Measurements from ENCODE around the gene ELMOD1.

Gene ELMOD1

GRCh38 chr11:107583629-107584195 is 7.2 kb upstream of the ELMOD1 start:
- DNase-seq (ENCODE audit: low read depth): no peak

GRCh38 chr11:107587306-107587979 is 3.5 kb upstream of the ELMOD1 start:
- DNase-seq (ENCODE audit: low read depth): no peak

GRCh38 chr11:107591378-107592230 is 657 bp downstream of the ELMOD1 start:
- no peak for DNase-seq (ENCODE audit: low read depth)

GRCh38 chr11:107592231-107592590 is 1.3 kb downstream of the ELMOD1 start:
- DNase-seq (ENCODE audit: low read depth): no peak

- DNase-seq (ENCODE audit: low read depth): no peak
These were observed 1.9 kb downstream of the ELMOD1 start for GRCh38 chr11:107592813-107593212.

- no peak for DNase-seq (ENCODE audit: low read depth)
These were observed 3.0 kb downstream of the ELMOD1 start for GRCh38 chr11:107593951-107594350.

GRCh38 chr11:107594736-107595135 is 3.8 kb downstream of the ELMOD1 start:
- DNase-seq (ENCODE audit: low read depth): no peak

- DNase-seq (ENCODE audit: low read depth): no peak
These were observed 7.5 kb downstream of the ELMOD1 start for GRCh38 chr11:107598225-107599139.

- DNase-seq (ENCODE audit: low read depth): no peak
These were observed 14.4 kb downstream of the ELMOD1 start for GRCh38 chr11:107605061-107606006.

- DNase-seq (ENCODE audit: low read depth): no peak
These were observed 15.2 kb downstream of the ELMOD1 start for GRCh38 chr11:107606141-107606540.

- no peak for DNase-seq (ENCODE audit: low read depth)
These were observed 17.9 kb downstream of the ELMOD1 start for GRCh38 chr11:107608809-107609208.

GRCh38 chr11:107609400-107610218 is 18.7 kb downstream of the ELMOD1 start:
- no peak for DNase-seq (ENCODE audit: low read depth)

GRCh38 chr11:107612445-107612844 is 21.5 kb downstream of the ELMOD1 start:
- no peak for DNase-seq (ENCODE audit: low read depth)

GRCh38 chr11:107619926-107620325 is 29.0 kb downstream of the ELMOD1 start:
- no peak for DNase-seq (ENCODE audit: low read depth)

GRCh38 chr11:107621081-107621480 is 30.1 kb downstream of the ELMOD1 start:
- no peak for DNase-seq (ENCODE audit: low read depth)

- no peak for DNase-seq (ENCODE audit: low read depth)
These were observed 32.2 kb downstream of the ELMOD1 start for GRCh38 chr11:107623183-107623582.

GRCh38 chr11:107624983-107625684 is 34.2 kb downstream of the ELMOD1 start:
- DNase-seq (ENCODE audit: low read depth): no peak

- no peak for DNase-seq (ENCODE audit: low read depth)
These were observed 34.7 kb downstream of the ELMOD1 start for GRCh38 chr11:107625685-107625989.

GRCh38 chr11:107631043-107631442 is 40.1 kb downstream of the ELMOD1 start:
- no peak for DNase-seq (ENCODE audit: low read depth)

- no peak for DNase-seq (ENCODE audit: low read depth)
These were observed 41.0 kb downstream of the ELMOD1 start for GRCh38 chr11:107631931-107632330.
